Activated T-cell treated with anti-CD3 and anti-CD28 coated beads for 48 hours (primary cell): ENCODE measurements around the gene KCNQ2.

ENCODE experiments used
- DNase-seq: peaks from one replicate; pipeline ENCODE4 v3.0.0-alpha.2; 2020; ENCODE audit warnings: low read depth

KCNQ2 gene

DNA sequence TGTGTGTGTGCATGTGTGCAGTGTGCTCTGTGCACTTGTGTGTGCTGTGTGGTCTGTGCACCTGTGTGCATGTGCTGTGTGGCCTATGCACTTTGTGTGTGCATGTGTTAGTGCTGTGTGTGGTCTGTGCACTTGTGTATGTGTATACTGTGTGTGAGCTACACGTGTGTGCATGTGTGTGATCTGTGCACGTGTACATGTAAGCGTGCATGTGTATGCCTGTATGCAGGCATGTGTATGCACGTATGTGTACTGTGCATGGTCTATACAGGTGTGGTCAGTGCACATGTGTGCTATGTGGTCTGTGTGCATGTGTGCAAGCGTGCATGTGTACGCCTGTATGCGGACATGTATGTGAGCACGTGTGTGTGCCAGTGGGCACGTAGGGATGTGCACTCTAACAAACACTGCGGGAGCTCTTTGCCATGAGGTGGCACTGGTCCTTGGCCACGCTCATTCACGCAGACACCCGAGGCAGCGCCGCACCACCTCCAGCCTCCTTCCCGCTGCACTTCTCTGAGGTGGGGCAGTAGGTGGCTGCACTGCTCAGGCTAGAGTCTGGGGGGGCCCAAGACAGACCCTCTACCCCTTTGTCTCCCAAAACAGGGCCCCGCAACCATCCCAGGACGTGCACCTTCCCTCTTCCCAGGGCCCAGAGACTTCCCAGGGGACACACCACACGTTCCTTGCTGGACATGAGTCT is 68.9 kb downstream of the KCNQ2 start:
- DNase-seq, result no peak

- no peak for DNase-seq
These were observed 69.6 kb downstream of the KCNQ2 start for GRCh38 chr20:63402860-63403220.

GRCh38 chr20:63402181-63402859 is 70.1 kb downstream of the KCNQ2 start:
- DNase-seq, result no peak

- no peak for DNase-seq
These were observed 70.9 kb downstream of the KCNQ2 start for GRCh38 chr20:63401384-63402110.

DNA sequence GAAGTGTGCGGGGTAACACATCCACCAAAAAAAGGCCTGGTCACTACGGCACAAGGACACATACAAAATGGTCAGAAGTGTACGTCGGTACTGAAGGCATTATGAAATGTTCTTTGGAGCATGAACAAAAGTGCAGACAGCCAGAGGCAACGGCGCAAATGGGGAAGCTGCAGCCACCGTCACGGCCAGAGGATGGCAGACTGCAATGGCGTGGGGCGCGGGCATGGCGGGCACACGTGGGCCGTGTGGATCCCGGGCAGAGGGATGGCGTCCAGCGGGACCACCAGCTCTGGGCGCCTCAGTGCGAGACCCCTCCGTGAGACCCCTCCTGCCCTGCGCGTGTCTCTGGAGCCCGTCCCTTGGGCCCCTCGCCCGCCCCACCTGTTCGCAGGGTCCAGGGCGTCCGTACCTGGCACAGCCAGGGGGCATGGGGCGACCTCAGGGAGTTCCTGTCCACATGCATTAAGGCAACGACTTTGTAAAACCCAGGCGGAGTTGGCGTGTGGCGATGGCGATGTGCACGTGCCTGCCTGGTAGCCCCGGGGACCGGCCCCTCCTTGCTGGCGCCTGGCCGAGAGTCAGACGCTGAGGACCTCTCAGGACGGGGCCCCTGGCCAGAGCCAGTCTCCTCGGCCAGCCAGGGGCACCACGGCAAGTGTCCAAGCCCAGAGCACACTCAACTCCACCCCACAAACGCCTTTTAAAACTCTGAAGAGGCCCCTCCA is 71.8 kb downstream of the KCNQ2 start:
- no peak for DNase-seq

- DNase-seq, result no peak
These were observed 72.7 kb downstream of the KCNQ2 start for GRCh38 chr20:63399596-63400375.

DNA sequence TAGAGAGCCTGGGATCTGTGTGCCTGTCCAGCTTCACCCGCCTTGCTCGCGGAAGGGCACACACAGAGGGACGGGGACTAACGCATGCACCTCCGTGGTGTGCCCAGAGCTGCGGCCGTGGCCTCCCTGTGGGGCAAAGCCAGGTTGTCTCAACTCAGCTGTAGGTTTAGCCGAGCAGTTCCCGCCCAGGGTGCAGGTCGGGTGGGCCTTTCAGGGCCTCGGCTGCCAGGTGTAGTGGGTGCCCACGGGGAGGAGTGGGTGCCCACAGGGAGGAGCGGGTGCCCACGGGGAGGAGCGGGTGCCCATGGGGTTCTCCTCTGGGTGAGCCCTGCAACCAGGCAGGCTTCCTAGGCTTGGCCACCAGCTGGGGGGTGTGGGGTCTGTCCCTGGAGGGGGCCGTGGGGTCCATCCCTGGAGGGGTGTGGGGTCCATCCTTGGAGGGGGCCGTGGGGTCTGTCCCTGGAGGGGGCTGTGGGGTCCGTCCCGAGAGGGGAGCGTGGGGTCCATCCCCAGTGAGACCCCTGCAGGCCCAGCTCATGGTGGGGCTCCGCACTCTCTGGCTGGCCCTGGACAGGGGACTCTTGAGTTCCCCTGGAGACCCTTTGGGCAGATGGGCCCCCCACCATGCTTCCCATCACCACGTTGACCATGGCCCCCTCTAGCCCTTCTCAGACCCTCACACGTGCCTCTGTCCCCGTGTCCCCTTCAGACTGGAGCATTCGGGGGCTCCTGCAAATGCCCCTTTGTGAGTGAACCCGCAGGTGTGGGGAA is 73.5 kb downstream of the KCNQ2 start:
- no peak for DNase-seq

DNA sequence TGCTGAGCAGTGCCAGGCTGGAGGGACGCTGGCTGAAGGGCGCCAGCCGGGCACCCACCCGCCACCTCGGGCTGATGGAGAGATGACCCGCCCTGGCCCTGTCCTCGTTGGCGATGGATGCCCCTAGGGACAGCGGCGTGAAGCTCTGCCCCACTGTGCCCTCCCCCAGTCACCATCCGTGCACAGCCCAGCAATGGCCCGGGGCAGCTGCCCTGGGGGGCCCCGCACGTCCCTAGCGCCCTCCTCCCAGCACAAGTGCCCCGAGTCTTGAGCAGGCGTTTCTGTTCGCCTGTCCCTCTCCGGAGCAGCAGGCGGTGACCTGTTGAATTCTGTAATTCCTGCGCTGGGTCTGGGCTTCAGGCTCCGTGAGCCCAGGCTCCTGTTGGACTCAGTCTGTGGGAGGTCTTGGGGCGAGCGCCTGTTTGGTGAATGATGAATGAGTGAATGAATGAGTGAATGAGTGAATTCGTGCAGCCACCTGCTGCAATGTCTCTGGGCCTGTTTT is 74.5 kb downstream of the KCNQ2 start:
- no peak for DNase-seq

DNA sequence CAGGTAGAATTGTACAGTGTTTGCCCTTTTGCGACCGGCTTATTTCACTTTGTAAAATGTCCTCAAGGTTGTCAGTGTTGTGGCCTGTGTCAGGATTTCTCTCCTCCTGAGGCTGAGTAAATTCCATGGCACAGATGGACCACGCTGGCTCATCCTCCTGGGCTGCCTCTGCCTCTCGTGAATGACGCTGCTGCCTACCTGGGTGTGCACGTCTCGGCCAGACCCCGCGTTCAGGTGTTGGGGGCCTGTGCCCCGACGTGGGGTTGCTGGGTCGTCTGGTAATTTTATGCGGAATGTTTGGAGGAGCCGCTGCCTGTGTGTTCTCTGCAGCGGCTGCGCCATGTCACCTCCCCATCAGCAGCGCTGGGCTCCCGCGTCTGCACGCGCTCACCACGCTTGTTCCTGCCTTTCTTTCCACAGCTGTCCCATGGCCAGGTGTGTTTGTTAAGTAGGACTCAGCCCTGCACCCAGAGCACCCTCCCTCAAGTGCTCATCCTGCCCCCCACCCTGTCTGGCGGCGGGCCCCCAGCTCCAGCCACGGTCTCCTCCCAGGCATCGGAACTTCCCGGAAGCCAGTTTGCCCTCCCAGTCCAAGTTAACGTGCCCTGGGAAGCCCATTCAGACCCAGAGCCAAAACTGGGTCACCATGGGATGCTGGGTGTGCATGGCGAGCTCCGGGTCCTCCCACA is 75.2 kb downstream of the KCNQ2 start:
- DNase-seq, result no peak

- no peak for DNase-seq
These were observed 76.2 kb downstream of the KCNQ2 start for GRCh38 chr20:63396300-63396699.

DNA sequence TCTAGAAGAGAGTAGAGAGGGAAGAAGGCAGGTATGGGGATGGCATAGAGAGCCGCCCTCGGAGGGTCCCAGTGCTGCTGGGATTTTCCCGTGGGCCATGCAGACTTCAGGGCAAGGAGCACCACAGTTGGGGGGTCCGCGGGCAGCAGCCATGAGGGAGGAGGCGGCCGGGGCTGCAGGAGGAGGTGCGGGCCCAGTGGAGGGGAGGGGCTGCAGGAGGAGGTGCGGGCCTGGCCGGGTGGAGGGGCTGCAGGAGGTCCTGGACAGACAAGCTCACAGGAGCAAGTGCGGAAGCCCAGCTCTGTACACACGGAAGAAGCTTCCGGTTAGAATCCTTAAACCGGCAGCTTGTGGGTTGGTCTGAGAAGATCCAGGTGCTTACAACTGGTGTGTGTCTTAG is 76.7 kb downstream of the KCNQ2 start:
- no peak for DNase-seq

- no peak for DNase-seq
These were observed 77.5 kb downstream of the KCNQ2 start for GRCh38 chr20:63394920-63395455.

GRCh38 chr20:63394069-63394919 is 78.2 kb downstream of the KCNQ2 start:
- DNase-seq, result no peak

GRCh38 chr20:63393566-63393965 is 78.9 kb downstream of the KCNQ2 start:
- no peak for DNase-seq

DNA sequence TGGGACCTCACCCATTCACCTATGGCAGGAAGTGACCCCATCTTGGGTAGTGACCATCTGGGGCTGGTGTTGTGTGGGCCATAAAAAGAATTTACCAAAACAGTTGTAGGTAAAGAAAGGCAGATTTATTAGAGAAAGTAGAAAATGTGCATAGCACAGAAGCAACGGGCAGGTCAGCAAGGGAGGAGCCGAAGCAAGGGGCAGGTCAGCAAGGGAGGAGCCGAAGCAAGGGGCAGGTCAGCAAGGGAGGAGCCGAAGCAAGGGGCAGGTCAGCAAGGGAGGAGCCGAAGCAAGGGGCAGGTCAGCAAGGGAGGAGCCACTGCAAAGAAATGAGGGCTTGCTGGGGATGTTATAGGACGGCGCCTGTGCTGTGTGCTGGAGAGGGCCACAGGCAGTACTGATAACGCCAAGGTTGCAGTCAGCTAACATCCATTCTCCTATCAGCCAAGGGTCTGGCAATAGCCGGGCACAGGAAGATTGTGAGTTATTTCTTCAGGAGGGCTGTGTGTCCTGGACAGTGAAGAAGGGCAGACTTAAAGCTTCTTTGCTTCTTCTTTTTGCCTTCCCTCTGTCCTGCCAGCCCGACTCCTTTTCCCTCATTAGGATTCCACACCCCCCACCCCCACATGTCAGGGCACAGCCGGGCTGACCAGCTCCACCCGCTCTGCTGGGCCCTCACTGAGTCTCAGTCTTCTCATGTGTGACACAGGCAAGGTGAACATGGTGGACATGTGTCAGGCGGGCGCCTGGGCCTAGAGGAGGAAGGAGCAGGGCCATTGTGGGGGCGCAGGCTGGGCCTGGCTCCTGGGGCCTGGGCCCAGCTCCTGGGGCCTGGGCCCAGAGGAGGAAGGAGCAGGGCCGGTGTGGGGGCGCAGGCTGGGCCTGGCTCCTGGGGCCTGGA is 79.7 kb downstream of the KCNQ2 start:
- DNase-seq, result no peak

- no peak for DNase-seq
These were observed 84.5 kb downstream of the KCNQ2 start for GRCh38 chr20:63387917-63388316.

DNA sequence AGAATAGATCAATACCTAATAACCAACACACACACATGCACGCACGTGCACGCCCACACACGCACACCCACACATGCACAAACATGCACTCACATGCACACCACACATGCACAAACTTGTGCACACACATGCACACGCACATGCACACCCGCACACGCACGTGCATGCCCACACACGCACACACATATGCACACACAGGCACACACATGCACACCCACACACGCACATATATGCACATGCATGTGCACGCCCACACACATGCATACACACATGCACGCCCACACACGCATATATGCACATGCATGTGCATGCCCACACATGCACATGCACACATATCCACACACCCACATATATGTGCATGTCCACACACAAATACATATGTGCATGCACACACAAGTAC is 85.1 kb downstream of the KCNQ2 start:
- DNase-seq, result no peak

DNA sequence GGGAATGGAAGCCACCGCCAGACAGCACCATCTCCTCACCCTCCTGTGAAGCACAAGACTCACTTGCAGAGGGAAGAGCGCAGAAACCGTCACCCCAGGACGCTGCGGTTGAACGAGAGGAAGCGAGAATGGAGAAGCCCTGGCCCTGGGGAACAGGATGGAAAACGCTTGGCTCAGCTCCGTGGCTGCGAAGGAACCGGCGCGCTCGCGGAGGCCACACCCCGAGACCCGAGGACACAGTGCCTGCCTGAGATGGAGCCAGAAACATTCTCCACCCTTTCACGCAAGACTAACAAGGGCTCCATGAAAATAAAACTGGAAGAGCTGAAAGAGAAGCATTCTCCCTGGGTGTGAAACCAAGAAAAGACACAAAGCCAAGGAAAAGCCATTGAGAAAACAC is 86.0 kb downstream of the KCNQ2 start:
- DNase-seq, result no peak
